Measurements from ENCODE around the gene EPB41L2. TPM values are rescaled to one million over a fixed set of nuclear protein-coding genes. Genes with fewer than 3 reads are reported as not detected.
"Not testable (repeated sequence)": the region's sequence is repeated elsewhere in the genome, so short reads cannot be mapped to it uniquely, and the experiment has no call there.

The EPB41L2 gene
- total RNA-seq, 2 donors from 2014 or later = 77.7 to 104 TPM

- no peak for ATAC-seq
- DNase-seq = no peak
- intact Hi-C loops (cut with DNase I, micrococcal nuclease) = no loop called here
Observed at GRCh38 chr6:130824978-130825694, 237.9 kb downstream of the EPB41L2 start.

GRCh38 chr6:130822736-130823135 lies 240.3 kb downstream of the EPB41L2 start:
- DNase-seq = no peak
- intact Hi-C loops (cut with DNase I, micrococcal nuclease) = no loop called here
- ATAC-seq = no peak

GRCh38 chr6:130815200-130816071 lies 247.6 kb downstream of the EPB41L2 start:
- intact Hi-C loops (cut with DNase I, micrococcal nuclease) = no loop called here
- ATAC-seq = no peak
- no peak for DNase-seq

GRCh38 chr6:130814506-130814905 lies 248.5 kb downstream of the EPB41L2 start:
- ATAC-seq (no peak), DNase-seq (no peak)
- intact Hi-C loops (cut with DNase I, micrococcal nuclease) = no loop called here

- ATAC-seq (no peak), DNase-seq (no peak)
- intact Hi-C loops (cut with DNase I, micrococcal nuclease) = no loop called here
Observed at GRCh38 chr6:130811932-130812331, 251.1 kb downstream of the EPB41L2 start.

- no peak for DNase-seq
- intact Hi-C loops (cut with DNase I, micrococcal nuclease) = no loop called here
- no peak for ATAC-seq
Observed at GRCh38 chr6:130810307-130811030, 252.6 kb downstream of the EPB41L2 start.

GRCh38 chr6:130801368-130801767 lies 261.7 kb downstream of the EPB41L2 start:
- ATAC-seq; DNase-seq; intact Hi-C loops (cut with DNase I, micrococcal nuclease): not testable (repeated sequence)

- ATAC-seq = no peak
- intact Hi-C loops (cut with DNase I, micrococcal nuclease) = no loop called here
- DNase-seq = no peak
Observed at GRCh38 chr6:130797061-130797460, 266.0 kb downstream of the EPB41L2 start.

- intact Hi-C loops (cut with DNase I, micrococcal nuclease) = no loop called here
- ATAC-seq (no peak), DNase-seq (no peak)
Observed at GRCh38 chr6:130796313-130796905, 266.6 kb downstream of the EPB41L2 start.

- intact Hi-C loops (cut with DNase I, micrococcal nuclease) = no loop called here
- DNase-seq (no peak), ATAC-seq (no peak)
Observed at GRCh38 chr6:130794738-130795137, 268.3 kb downstream of the EPB41L2 start.

GRCh38 chr6:130794010-130794697 lies 268.9 kb downstream of the EPB41L2 start:
- ATAC-seq = no peak
- DNase-seq = no peak
- intact Hi-C loops (cut with DNase I, micrococcal nuclease) = no loop called here

Other genes starting within 250 kb of the EPB41L2 start
- gene SMLR1, start 235.8 kb downstream of the EPB41L2 start, total RNA-seq = not detected
- gene AKAP7, start 72.2 kb upstream of the EPB41L2 start, total RNA-seq = 10 to 100 TPM; 14.1 to 24.0 TPM